ENCODE measurements around the gene HAPLN1. TPM values are rescaled to one million over a fixed set of nuclear protein-coding genes. Genes with fewer than 3 reads are reported as not detected.

HAPLN1 gene
- polyA plus RNA-seq, 1 donor from 2014 or later, result 0.10 TPM

DNA sequence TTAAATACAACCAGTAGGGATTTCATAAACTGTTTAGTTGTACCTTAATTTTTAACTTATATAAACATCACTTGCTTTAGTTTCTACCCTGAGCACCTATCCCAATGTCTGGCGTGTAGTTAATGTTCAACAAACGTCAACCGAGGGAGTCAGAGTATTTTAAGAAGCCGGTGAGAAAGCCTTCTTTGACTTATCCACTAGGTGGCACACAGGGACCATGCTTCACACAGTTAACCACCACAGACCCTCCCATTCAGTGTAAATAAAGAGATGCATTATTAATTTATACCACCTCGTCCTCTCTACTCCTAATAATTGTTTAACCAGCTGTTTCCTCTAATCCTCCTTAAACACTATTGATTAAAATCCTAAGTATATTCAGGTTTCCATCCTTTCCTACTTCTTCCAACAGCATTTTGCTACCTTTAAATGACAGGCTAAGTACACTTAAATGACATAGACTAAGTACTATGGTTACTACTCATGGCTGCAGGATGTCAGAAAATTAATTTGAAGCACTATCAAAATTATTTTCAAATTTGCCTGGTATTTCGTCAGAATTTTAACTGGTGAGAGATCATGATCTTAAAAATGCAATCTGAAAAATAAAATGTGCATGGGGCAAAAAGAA, 2.3 kb downstream of the HAPLN1 start:
- Histone ChIP-seq H3K9me3 (ENCODE audit: low read length) (no peaks in the 10 kb centered on the region), H2AFZ (ENCODE audit: low read depth, low read length) (no peak overlapping the region), H3K4me2 (ENCODE audit: low read length) (no peak overlapping the region), H3K9ac (ENCODE audit: low read length) (no peak overlapping the region), H3K4me3 (ENCODE audit: low read length) (no peak overlapping the region), H3K36me3 (ENCODE audit: insufficient read depth, low read length) (no peaks in the 10 kb centered on the region), H3K79me2 (replicated peaks; ENCODE audit: insufficient read depth, low read length) (no peaks in the 10 kb centered on the region), H3K9me2 (ENCODE audit: insufficient read depth, low read length) (no peaks in the 10 kb centered on the region), H3K27me3 (ENCODE audit: insufficient read depth, low read depth, low read length) (peaks cover 19% of the 10 kb centered on the region), H3K27ac (ENCODE audit: low read length) (no peak overlapping the region), H4K20me1 (ENCODE audit: insufficient read depth) (no peaks in the 10 kb centered on the region), H3F3A (ENCODE audit: insufficient read depth, low read length, poor library complexity, severe bottlenecking) (no peaks in the 10 kb centered on the region)
- peak; percentile 97 for TF ChIP-seq SMC3 (conservative IDR thresholded peaks at IDR 0.05; ENCODE audit: poor library complexity)
- TF ChIP-seq, protein P1, sequence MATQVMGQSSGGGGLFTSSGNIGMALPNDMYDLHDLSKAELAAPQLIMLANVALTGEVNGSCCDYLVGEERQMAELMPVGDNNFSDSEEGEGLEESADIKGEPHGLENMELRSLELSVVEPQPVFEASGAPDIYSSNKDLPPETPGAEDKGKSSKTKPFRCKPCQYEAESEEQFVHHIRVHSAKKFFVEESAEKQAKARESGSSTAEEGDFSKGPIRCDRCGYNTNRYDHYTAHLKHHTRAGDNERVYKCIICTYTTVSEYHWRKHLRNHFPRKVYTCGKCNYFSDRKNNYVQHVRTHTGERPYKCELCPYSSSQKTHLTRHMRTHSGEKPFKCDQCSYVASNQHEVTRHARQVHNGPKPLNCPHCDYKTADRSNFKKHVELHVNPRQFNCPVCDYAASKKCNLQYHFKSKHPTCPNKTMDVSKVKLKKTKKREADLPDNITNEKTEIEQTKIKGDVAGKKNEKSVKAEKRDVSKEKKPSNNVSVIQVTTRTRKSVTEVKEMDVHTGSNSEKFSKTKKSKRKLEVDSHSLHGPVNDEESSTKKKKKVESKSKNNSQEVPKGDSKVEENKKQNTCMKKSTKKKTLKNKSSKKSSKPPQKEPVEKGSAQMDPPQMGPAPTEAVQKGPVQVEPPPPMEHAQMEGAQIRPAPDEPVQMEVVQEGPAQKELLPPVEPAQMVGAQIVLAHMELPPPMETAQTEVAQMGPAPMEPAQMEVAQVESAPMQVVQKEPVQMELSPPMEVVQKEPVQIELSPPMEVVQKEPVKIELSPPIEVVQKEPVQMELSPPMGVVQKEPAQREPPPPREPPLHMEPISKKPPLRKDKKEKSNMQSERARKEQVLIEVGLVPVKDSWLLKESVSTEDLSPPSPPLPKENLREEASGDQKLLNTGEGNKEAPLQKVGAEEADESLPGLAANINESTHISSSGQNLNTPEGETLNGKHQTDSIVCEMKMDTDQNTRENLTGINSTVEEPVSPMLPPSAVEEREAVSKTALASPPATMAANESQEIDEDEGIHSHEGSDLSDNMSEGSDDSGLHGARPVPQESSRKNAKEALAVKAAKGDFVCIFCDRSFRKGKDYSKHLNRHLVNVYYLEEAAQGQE (IDR thresholded peaks at IDR 0.05; ENCODE audit: borderline replicate concordance), result no peak
- TF ChIP-seq EZH2 (IDR thresholded peaks at IDR 0.05; ENCODE audit: borderline replicate concordance, insufficient read depth, low read length, poor library complexity, severe bottlenecking), result no peak
- no peak for TF ChIP-seq TAF1 (IDR thresholded peaks at IDR 0.05; ENCODE audit: low read depth)
- TF ChIP-seq, protein P2, sequence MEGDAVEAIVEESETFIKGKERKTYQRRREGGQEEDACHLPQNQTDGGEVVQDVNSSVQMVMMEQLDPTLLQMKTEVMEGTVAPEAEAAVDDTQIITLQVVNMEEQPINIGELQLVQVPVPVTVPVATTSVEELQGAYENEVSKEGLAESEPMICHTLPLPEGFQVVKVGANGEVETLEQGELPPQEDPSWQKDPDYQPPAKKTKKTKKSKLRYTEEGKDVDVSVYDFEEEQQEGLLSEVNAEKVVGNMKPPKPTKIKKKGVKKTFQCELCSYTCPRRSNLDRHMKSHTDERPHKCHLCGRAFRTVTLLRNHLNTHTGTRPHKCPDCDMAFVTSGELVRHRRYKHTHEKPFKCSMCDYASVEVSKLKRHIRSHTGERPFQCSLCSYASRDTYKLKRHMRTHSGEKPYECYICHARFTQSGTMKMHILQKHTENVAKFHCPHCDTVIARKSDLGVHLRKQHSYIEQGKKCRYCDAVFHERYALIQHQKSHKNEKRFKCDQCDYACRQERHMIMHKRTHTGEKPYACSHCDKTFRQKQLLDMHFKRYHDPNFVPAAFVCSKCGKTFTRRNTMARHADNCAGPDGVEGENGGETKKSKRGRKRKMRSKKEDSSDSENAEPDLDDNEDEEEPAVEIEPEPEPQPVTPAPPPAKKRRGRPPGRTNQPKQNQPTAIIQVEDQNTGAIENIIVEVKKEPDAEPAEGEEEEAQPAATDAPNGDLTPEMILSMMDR (IDR thresholded peaks at IDR 0.05; ENCODE audit: poor library complexity, severe bottlenecking), result peak; percentile 96
- TF ChIP-seq EP300 (conservative IDR thresholded peaks at IDR 0.05; ENCODE audit: poor library complexity, severe bottlenecking), result no peak
- TF ChIP-seq POLR2AphosphoS5 (IDR thresholded peaks at IDR 0.05), result no peak
- TF ChIP-seq RAD21 (conservative IDR thresholded peaks at IDR 0.05), result peak; percentile 98
- TF ChIP-seq MXI1 (conservative IDR thresholded peaks at IDR 0.05; ENCODE audit: poor library complexity, severe bottlenecking), result no peak

DNA sequence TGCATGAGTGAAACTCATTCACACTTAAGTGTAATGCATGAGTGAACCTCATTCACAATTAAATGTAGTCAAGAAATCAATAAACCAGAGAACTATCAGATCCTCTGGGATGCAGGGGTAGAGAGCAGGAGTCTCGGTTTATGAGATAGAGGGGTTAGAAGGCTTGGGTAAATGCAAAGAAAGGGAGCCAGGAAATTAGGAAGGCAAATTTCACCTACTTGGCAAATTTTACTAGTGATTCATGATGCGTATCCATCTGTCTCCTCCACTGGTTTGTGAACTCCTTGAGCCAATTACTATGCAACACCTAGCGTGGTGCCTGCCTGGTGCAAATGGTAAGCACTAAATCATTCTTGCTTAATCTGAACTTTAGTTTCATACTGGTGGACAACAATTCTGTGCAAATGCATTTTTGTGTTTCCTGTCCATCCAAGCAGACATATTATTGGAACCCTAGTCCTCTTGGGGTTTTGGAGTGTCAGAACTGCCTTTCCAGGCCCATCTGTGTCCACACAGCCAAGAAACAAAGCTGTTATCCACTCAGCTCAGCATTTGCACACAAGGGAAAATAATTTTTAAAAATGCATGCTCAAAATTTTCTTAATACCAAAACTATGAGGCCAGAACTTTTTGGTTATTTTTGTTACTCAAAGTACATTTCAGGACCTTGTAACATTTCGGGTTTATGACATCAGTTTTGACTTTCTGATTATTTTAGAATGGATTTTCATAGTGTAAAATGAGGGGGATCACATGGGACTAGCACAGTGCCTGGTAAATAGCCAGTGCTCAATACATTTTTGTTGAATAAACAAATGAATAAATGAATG, 5.2 kb downstream of the HAPLN1 start:
- H3K36me3 ChIP-seq (ENCODE audit: insufficient read depth, low read length), result no peaks in the 10 kb centered on the region
- H3K9me3 ChIP-seq (ENCODE audit: low read length), result no peaks in the 10 kb centered on the region
- no peaks in the 10 kb centered on the region for H3F3A ChIP-seq (ENCODE audit: insufficient read depth, low read length, poor library complexity, severe bottlenecking)
- H3K9ac ChIP-seq (ENCODE audit: low read length), result no peak overlapping the region
- H2AFZ ChIP-seq (ENCODE audit: low read depth, low read length), result no peak overlapping the region
- H3K9me2 ChIP-seq (ENCODE audit: insufficient read depth, low read length), result no peaks in the 10 kb centered on the region
- H3K4me2 ChIP-seq (ENCODE audit: low read length), result no peak overlapping the region
- H4K20me1 ChIP-seq (ENCODE audit: insufficient read depth), result no peaks in the 10 kb centered on the region
- no peak overlapping the region for H3K27ac ChIP-seq (ENCODE audit: low read length)
- H3K79me2 ChIP-seq (replicated peaks; ENCODE audit: insufficient read depth, low read length), result no peaks in the 10 kb centered on the region
- peaks cover 5% of the 10 kb centered on the region for H3K27me3 ChIP-seq (ENCODE audit: insufficient read depth, low read depth, low read length)
- TF ChIP-seq EZH2 (IDR thresholded peaks at IDR 0.05; ENCODE audit: borderline replicate concordance, insufficient read depth, low read length, poor library complexity, severe bottlenecking) (no peak), POLR2AphosphoS5 (IDR thresholded peaks at IDR 0.05) (no peak), MXI1 (conservative IDR thresholded peaks at IDR 0.05; ENCODE audit: poor library complexity, severe bottlenecking) (no peak), TAF1 (IDR thresholded peaks at IDR 0.05; ENCODE audit: low read depth) (no peak), RAD21 (conservative IDR thresholded peaks at IDR 0.05) (no peak), EP300 (conservative IDR thresholded peaks at IDR 0.05; ENCODE audit: poor library complexity, severe bottlenecking) (no peak), SMC3 (conservative IDR thresholded peaks at IDR 0.05; ENCODE audit: poor library complexity) (no peak)
- TF ChIP-seq, protein P2 (IDR thresholded peaks at IDR 0.05; ENCODE audit: poor library complexity, severe bottlenecking), result no peak
- TF ChIP-seq, protein P1 (IDR thresholded peaks at IDR 0.05; ENCODE audit: borderline replicate concordance), result no peak
- no peak overlapping the region for H3K4me3 ChIP-seq (ENCODE audit: low read length)

All from neural cell (in vitro differentiated cells).